ENCODE results near the gene SPP2.

The SPP2 gene

GRCh38 chr2:234060236-234060635, 9.7 kb downstream of the SPP2 start:
- intact Hi-C loops (cut with micrococcal nuclease), result no loop called here
- peaks cover 6% of the 10 kb centered on the region for H3K27me3 Mint-ChIP-seq

GRCh38 chr2:234061624-234062257, 11.2 kb downstream of the SPP2 start:
- H3K9me3 Mint-ChIP-seq, result no peaks in the 10 kb centered on the region
- H3K36me3 Mint-ChIP-seq (ENCODE audit: low read depth), result no peaks in the 10 kb centered on the region
- no peak overlapping the region for H3K27ac Mint-ChIP-seq
- no peaks in the 10 kb centered on the region for H3K4me1 Mint-ChIP-seq (ENCODE audit: low read depth)
- intact Hi-C loops (cut with micrococcal nuclease), result no loop called here
- no peak overlapping the region for H3K4me3 Mint-ChIP-seq
- peaks cover 6% of the 10 kb centered on the region for H3K27me3 Mint-ChIP-seq

More at GRCh38 chr2:234060236-234060635, 9.7 kb downstream of the SPP2 start:
- Mint-ChIP-seq H3K4me3 (no peak overlapping the region), H3K27ac (no peak overlapping the region), H3K36me3 (ENCODE audit: low read depth) (no peaks in the 10 kb centered on the region), H3K9me3 (no peaks in the 10 kb centered on the region), H3K4me1 (ENCODE audit: low read depth) (no peaks in the 10 kb centered on the region)

- no peaks in the 10 kb centered on the region for H3K27me3 Mint-ChIP-seq
- no peak overlapping the region for H3K27ac Mint-ChIP-seq
- no peaks in the 10 kb centered on the region for H3K36me3 Mint-ChIP-seq (ENCODE audit: low read depth)
- intact Hi-C loops (cut with micrococcal nuclease), result no loop called here
- H3K9me3 Mint-ChIP-seq, result peaks cover 9% of the 10 kb centered on the region
- H3K4me1 Mint-ChIP-seq (ENCODE audit: low read depth), result no peaks in the 10 kb centered on the region
- H3K4me3 Mint-ChIP-seq, result no peak overlapping the region
Observed at GRCh38 chr2:234066587-234066986, 16.1 kb downstream of the SPP2 start.

- no peak overlapping the region for H3K27ac Mint-ChIP-seq
- intact Hi-C loops (cut with micrococcal nuclease), result no loop called here
- no peak overlapping the region for H3K4me3 Mint-ChIP-seq
- peaks cover 3% of the 10 kb centered on the region for H3K27me3 Mint-ChIP-seq
- no peaks in the 10 kb centered on the region for H3K4me1 Mint-ChIP-seq (ENCODE audit: low read depth)
- no peaks in the 10 kb centered on the region for H3K36me3 Mint-ChIP-seq (ENCODE audit: low read depth)
- H3K9me3 Mint-ChIP-seq, result peaks cover 9% of the 10 kb centered on the region
Observed at GRCh38 chr2:234071664-234072063, 21.2 kb downstream of the SPP2 start.

- Mint-ChIP-seq H3K9me3 (peaks cover 9% of the 10 kb centered on the region), H3K4me3 (no peak overlapping the region), H3K4me1 (ENCODE audit: low read depth) (no peaks in the 10 kb centered on the region), H3K27ac (no peak overlapping the region), H3K36me3 (ENCODE audit: low read depth) (no peaks in the 10 kb centered on the region), H3K27me3 (peaks cover 4% of the 10 kb centered on the region)
- intact Hi-C loops (cut with micrococcal nuclease), result no loop called here
Observed at GRCh38 chr2:234072454-234072853, 22.0 kb downstream of the SPP2 start.

- Mint-ChIP-seq H3K4me3 (no peak overlapping the region), H3K36me3 (ENCODE audit: low read depth) (no peaks in the 10 kb centered on the region), H3K9me3 (no peaks in the 10 kb centered on the region), H3K4me1 (ENCODE audit: low read depth) (no peaks in the 10 kb centered on the region), H3K27ac (no peak overlapping the region), H3K27me3 (peaks cover 4% of the 10 kb centered on the region)
- intact Hi-C loops (cut with micrococcal nuclease), result no loop called here
Observed at GRCh38 chr2:234074751-234075517, 24.4 kb downstream of the SPP2 start.

- no peaks in the 10 kb centered on the region for H3K36me3 Mint-ChIP-seq (ENCODE audit: low read depth)
- H3K27ac Mint-ChIP-seq, result no peak overlapping the region
- no peak overlapping the region for H3K4me3 Mint-ChIP-seq
- intact Hi-C loops (cut with micrococcal nuclease), result no loop called here
- no peaks in the 10 kb centered on the region for H3K9me3 Mint-ChIP-seq
- H3K27me3 Mint-ChIP-seq, result peaks cover 4% of the 10 kb centered on the region
- H3K4me1 Mint-ChIP-seq (ENCODE audit: low read depth), result no peaks in the 10 kb centered on the region
Observed at GRCh38 chr2:234075518-234075915, 25.0 kb downstream of the SPP2 start.

- no peak overlapping the region for H3K4me3 Mint-ChIP-seq
- H3K36me3 Mint-ChIP-seq (ENCODE audit: low read depth), result no peaks in the 10 kb centered on the region
- no peaks in the 10 kb centered on the region for H3K4me1 Mint-ChIP-seq (ENCODE audit: low read depth)
- H3K27me3 Mint-ChIP-seq, result peaks cover 4% of the 10 kb centered on the region
- intact Hi-C loops (cut with micrococcal nuclease), result no loop called here
- no peaks in the 10 kb centered on the region for H3K9me3 Mint-ChIP-seq
- no peak overlapping the region for H3K27ac Mint-ChIP-seq
Observed at GRCh38 chr2:234075947-234076346, 25.4 kb downstream of the SPP2 start.

GRCh38 chr2:234076451-234076850, 25.9 kb downstream of the SPP2 start:
- H3K36me3 Mint-ChIP-seq (ENCODE audit: low read depth), result no peaks in the 10 kb centered on the region
- H3K4me1 Mint-ChIP-seq (ENCODE audit: low read depth), result no peaks in the 10 kb centered on the region
- H3K27me3 Mint-ChIP-seq, result peaks cover 4% of the 10 kb centered on the region
- no peak overlapping the region for H3K27ac Mint-ChIP-seq
- intact Hi-C loops (cut with micrococcal nuclease), result no loop called here
- H3K9me3 Mint-ChIP-seq, result no peaks in the 10 kb centered on the region
- H3K4me3 Mint-ChIP-seq, result no peak overlapping the region

- H3K27me3 Mint-ChIP-seq, result peaks cover 4% of the 10 kb centered on the region
- H3K36me3 Mint-ChIP-seq (ENCODE audit: low read depth), result no peaks in the 10 kb centered on the region
- no peak overlapping the region for H3K27ac Mint-ChIP-seq
- no peaks in the 10 kb centered on the region for H3K4me1 Mint-ChIP-seq (ENCODE audit: low read depth)
- no peak overlapping the region for H3K4me3 Mint-ChIP-seq
- intact Hi-C loops (cut with micrococcal nuclease), result no loop called here
- H3K9me3 Mint-ChIP-seq, result no peaks in the 10 kb centered on the region
Observed at GRCh38 chr2:234078129-234078528, 27.6 kb downstream of the SPP2 start.

GRCh38 chr2:234081970-234082822, 31.7 kb downstream of the SPP2 start:
- Mint-ChIP-seq H3K27me3 (no peaks in the 10 kb centered on the region), H3K9me3 (no peaks in the 10 kb centered on the region), H3K27ac (no peak overlapping the region), H3K4me3 (no peak overlapping the region), H3K4me1 (ENCODE audit: low read depth) (peaks cover 6% of the 10 kb centered on the region), H3K36me3 (ENCODE audit: low read depth) (no peaks in the 10 kb centered on the region)
- intact Hi-C loops (cut with micrococcal nuclease), result no loop called here

GRCh38 chr2:234083572-234084348, 33.3 kb downstream of the SPP2 start:
- Mint-ChIP-seq H3K4me3 (no peak overlapping the region), H3K36me3 (ENCODE audit: low read depth) (no peaks in the 10 kb centered on the region), H3K27me3 (peaks cover 3% of the 10 kb centered on the region), H3K27ac (no peak overlapping the region), H3K4me1 (ENCODE audit: low read depth) (peaks cover 6% of the 10 kb centered on the region), H3K9me3 (no peaks in the 10 kb centered on the region)
- intact Hi-C loops (cut with micrococcal nuclease), result no loop called here

- Mint-ChIP-seq H3K27ac (no peak overlapping the region), H3K9me3 (no peaks in the 10 kb centered on the region), H3K4me1 (ENCODE audit: low read depth) (no peaks in the 10 kb centered on the region), H3K36me3 (ENCODE audit: low read depth) (no peaks in the 10 kb centered on the region), H3K27me3 (peaks cover 3% of the 10 kb centered on the region), H3K4me3 (no peak overlapping the region)
- intact Hi-C loops (cut with micrococcal nuclease), result no loop called here
Observed at GRCh38 chr2:234091432-234091879, 41.0 kb downstream of the SPP2 start.

Data from dendritic cell treated with granulocyte-macrophage colony-stimulating factor and Interleukin-4, amounts not matched to agents 40 ng/mL and 50 ng/mL, for 4 days (primary cell).